ENCODE results near the gene NBEA.

The NBEA gene

DNA sequence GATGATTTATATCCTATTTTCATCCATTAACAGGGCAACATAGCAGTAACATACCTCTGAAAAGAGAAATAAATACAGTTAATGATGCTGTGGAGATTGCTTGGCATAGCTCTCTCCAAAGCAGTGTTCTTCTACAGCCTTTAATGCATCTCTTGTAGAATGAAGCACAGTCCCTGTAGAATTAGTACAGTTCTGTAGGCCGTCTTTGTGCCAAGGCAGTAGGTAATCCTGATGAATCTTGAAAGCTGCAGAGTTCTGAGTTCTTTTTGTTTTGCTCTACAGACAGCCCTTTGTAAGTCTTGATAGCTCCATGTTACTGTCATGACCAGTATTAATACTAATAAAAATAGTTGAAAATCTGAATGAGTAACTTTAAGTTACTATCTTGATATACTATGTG, 350.3 kb downstream of the NBEA start:
- DNase-seq: no peak

DNA sequence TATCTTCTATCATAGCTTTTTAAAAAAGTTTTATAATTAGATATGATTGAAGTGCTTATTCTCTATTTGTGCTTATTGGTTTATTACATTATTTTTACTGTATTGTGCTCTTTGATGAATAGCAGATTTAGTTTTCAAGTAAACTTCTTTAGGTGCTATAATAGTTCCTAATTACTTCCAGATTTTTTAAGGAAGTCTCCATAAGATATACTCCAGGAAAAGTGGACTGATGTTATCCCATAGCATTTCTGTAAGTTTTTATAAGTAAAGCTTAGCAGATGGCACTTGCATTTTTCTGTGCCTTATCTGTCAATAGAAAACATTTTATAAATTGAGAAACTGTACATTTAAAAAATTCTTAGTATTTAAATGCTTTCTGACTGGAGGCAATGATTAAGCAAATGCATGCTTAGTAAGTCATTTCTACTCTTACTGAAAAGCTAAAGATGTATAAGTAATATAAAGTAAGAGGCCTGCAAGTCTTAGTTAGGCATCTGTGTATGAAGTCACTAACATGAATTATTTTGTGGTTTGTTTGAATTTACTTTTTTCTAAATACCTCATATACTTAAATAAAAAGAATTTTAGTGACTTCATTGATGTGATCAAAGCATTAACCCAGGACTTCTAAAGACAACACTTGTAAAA, 351.6 kb downstream of the NBEA start:
- DNase-seq: no peak

DNA sequence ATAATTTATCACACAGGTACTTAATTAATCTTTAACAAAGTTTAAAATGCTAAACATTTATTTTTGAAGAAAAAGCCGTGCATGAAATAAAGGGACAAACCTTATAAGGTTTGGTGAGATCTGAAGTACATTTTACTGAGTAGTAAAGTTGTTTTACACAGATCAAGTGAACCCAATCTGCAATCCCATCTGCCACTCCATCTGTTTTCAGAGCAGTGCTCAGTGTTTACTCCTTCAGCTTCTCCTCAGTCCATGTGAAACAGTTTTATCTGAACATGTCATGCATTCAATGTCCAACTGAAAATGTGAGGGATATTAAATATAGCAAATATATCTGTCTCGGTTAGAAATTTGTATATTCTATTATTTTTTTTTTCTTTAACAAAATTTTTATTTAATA, 367.6 kb downstream of the NBEA start:
- DNase-seq: no peak

DNA sequence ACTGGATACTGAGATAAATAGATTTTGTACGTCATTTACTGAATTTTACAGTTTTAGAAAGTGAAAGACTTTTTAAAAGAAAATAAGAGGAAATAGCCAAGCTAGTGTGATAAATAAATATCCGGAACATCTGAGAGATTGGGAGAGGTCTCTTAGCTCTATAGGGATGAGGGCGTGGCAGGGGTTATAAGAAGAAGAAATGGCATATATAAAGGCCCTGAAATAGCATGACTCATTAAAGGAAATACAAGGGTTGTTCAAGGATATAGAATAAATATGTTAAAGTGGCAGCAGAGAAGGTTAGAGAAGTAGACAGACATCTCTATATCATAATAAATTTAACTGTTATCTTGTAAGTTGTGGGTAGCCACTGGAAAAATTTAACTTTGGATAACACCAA, 390.1 kb downstream of the NBEA start:
- no peak for DNase-seq

DNA sequence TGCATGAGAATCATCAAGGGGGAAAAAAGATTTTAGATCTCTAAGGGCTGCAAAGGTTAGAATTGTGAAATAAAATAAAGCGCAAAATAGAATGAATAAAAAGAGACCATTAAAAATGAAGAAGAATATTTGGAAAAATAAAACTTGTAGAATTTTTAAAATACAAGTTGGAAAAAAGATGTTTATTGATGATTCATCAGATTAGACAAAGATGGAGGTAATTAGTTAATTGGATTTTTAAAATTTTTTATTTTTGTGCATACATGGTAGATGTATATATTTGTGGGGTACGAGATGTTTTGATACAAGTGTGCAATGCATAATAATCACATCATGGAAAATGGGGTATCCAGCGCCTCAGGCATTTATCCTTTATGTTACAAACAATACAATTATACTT, 391.1 kb downstream of the NBEA start:
- no peak for DNase-seq

DNA sequence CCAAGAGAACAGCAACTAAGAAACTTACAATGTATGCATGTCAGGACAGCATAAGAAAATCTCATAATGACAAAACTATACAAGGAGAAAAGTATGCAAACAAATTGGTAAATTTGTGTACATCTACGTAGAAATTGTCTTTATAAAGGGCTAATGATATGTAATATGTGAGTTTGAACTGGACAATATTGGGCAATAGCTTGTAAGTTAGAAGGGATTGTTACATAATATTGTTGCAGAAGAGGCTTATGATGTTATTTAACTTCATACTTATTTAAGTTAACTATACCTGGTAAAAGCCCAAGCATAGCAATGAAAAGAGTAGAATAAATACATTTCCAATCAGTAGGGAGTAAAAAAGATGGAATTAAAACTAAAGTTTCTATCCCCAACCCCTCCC, 400.4 kb downstream of the NBEA start:
- no peak for DNase-seq

DNA sequence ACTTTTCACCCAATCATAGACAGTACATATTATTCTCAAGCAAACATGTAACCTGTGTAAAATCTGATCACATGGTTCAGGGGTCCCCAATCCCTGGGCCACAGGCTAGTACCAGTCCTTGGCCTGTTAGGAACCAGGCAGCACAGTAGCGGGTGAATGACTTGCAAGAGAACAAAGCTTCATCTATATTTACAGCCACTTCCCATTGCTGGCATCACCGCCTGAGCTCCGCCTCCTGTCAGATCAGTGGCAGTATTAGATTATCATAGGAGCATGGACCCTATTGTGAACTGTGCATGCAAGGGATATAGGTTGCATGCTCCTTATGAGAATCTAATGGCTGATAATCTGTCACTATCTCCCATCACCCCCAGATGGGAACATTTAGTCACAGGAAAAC, 401.3 kb downstream of the NBEA start:
- no peak for DNase-seq

DNA sequence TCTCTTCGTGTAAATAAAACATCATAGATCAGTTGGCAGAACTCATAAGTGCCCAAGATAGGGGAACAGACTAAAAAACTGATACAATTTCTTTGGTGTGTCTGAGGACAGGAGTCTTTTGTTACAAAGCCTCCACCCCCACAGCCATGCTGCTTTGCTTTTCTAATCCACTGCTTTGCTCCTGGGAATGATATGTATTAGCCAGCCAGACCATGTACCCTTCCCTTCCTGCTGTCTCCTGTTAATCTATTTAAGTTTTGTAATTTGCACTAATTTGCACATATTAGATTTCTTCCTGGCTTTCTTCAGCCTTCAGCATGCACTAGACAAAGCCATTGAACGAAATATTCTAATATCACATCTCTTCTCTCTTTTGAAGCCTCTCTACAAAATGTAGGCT, 403.9 kb downstream of the NBEA start:
- DNase-seq: no peak

DNA sequence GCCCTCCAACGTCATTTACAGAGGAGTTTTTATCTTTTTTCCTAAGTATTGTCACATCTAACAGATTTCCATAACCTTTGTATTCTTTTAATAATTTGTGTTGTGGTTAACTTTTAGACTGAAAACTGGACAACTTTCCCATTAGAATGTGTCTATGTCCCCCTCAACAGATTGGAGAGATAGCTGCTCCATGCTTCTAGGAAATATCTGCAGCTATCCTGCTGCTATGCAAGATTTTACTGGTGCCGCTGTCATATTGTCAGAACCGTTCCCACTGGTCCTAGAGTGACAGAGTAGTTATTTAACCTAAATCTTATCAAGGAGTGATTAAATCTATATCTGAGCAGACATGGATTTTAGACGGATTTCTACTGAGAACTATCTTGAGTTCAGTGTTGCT, 404.4 kb downstream of the NBEA start:
- no peak for DNase-seq

DNA sequence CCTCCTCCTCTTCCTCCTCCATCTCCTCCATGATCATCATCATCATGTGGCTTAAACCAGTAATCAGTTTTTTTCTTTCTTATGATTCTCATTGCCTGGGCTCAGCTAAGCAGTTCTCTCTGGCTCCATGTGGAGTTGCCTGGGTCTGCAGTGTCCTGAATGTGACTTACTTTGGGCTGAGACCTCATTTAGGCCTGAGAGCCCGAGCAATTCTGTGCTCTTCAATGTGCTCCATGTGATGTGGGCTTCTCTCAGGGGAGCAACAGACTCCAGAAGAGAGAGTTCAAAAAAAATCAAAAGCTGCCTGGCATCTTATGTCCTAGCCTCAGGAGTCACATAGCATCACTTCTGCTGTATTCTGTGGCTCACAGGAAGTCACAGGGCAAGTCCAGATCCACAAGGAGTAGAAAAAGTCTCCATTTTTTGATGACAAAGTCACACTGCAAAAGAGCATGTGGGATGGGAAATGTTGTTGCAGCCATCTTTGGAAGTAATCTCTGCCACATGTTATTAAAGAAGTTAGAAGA, 405.7 kb downstream of the NBEA start:
- no peak for DNase-seq

DNA sequence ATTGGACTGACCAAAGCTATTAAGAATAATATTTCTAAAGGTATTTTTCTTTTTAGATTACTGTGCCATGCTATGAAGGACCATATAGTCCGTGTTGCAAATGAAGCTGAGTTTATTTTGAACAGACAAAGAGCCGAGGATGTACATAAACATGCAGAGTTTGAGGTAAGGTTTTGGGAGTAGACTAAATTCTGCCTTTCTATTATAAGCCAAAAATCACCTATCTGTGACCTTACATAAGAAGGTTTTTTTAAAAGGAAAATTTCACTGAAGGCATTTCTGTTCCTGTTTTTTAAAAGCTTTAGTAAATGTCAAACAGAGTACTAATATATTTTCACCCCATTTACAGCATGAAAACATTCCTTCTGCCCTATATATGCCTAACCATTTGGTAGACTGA, 407.0 kb downstream of the NBEA start:
- DNase-seq: no peak

DNA sequence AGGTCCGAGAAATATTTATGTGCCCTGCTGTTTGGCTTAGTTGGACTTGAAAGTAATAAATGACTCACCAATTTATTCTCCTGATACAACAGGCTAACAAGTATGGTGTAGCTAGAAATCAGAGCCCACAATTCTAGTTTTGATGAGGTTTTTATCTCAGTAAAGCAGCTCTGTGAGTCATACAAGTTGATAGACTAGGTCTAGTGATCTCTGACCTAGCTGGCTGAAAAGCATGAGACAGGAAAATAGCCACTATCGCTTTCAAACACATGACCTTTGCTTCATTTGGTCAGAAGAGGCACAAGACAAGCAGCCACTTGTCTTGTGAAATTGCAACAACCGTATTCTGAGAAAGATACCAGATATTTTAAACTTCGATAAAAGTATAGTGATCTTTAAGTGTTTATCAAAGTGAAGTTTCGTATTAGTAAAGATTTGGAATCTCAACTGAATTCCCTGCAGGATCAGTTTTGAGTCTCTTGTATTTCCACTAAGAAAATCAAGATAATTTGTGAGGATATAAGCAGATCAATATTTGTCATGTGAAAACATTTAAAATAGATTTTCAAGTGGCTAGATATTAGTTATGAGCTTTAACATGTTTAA, 407.7 kb downstream of the NBEA start:
- no peak for DNase-seq

DNA sequence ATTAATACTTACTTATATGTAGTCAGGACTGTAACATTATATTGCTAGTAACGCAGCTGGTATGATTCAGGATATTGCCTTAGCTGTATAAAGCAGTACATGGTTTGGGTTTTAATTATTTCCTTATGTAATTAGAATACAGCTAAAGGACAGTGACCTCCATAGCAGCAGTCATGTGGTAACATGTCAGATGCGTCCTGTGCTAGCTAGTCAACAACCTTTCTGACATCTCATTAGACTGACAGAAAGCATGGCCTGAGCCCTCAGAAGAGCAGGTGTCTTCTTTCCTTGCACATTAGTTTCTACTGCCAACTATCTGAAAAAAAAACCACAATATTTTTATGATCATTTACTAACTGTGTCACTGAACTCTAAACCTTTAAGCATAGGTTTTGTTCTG, 412.2 kb downstream of the NBEA start:
- no peak for DNase-seq

DNA sequence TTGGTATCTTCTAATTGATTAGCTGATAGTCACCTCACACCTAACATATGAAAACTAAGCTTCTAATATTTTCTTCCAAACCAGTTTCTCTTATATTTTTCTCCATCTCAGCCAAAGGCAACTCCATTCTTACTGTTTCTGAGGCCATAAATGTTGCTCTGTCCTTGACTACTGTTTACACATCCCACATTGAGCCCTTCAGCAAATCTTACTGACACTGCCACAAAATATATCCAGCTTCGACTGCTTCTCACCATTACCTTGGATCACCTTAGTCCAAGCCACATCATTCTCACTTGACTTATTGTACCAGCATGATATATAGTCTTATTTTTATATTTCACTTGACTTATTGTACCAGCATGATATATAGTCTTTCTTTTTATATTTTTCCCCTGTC, 412.8 kb downstream of the NBEA start:
- no peak for DNase-seq

DNA sequence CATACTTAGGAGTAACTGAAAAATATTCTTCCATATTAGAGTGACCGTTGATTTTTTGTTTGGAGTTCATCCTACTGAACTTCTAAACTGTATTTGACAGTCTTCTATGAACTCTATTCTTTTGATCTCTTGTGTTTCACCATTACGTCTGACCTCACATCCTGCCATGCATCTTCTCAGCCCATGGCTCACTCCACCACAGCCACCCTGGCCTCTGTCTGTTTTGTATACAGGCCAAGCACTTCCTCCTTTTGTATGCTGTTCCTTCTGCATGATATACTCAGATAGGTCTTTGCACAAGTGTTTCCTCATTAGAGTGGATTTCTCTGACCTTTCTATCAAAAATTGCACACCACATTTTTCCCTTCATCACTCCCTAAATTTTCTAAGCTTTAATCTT, 414.5 kb downstream of the NBEA start:
- DNase-seq: no peak

DNA sequence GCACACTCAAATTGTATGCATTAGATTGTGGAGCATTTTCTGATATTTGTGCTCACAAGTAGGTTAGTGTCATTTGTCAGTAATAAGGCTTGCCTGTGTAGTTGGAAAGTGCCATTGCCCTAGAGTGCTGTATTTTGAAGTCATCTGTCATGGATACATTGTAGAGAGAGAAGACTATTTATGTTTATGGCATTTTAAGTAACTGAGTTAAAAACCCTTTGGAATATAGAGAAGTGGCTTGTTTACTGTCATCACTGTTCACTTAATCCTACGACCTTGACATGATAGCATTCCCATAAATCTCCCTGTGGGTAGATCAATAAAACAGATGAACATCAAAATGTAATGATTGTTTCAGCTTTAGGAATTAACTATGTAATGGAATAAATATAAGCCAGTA, 423.8 kb downstream of the NBEA start:
- no peak for DNase-seq

DNA sequence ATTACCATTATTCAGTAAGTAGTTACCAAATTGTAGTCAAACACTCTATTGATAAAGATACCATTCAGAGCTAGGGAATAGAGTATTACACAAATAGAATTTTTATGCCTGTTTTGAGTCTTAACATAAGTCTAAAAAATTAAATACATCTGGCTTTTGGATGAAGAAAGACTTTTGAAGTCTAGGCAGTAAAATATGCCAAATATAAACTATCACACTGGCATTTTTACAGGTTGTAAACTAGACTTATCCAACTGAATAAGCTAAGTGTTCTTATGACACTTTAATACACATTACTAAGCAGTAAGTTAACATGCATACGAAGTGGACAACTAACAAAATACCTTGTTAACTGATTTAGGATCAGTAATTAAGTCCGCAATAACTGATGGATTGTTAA, 425.5 kb downstream of the NBEA start:
- no peak for DNase-seq

DNA sequence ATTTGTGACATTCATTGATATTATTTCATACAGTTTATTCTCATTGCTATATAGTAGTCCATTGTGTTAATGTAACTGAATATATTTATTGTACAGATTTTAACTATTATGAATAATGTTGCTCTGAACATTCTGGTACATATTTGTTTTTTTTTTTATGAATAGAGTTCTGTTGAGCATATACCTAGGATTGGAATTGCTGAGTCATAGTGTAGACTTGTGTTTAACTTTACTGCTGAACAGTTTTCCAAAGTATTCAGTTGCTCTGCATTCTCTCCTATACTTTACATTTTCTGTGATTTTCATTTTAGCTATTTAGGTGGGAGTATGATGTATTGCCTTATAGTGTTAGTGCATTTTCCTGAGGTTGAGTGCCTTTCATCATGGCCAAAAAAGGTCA, 436.9 kb downstream of the NBEA start:
- DNase-seq: no peak

DNA sequence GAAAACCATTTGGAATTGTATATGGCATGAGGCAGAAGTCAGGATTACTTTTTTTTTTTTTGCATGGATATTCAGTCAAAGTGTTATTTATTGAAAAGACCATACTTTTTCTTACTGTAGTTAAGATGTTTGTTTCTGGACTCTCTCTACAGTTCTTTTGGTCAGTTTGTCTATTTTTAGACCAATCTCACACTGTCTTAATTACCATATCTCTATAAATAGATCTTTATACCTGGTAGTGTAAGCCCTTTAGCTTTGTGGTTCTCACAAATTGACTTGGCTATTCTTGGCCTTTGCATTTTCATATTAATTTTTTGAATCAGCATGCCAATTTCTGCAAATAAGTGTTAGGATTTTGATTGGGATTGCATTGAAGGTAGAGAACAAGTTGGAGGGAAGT, 437.6 kb downstream of the NBEA start:
- DNase-seq: no peak

DNA sequence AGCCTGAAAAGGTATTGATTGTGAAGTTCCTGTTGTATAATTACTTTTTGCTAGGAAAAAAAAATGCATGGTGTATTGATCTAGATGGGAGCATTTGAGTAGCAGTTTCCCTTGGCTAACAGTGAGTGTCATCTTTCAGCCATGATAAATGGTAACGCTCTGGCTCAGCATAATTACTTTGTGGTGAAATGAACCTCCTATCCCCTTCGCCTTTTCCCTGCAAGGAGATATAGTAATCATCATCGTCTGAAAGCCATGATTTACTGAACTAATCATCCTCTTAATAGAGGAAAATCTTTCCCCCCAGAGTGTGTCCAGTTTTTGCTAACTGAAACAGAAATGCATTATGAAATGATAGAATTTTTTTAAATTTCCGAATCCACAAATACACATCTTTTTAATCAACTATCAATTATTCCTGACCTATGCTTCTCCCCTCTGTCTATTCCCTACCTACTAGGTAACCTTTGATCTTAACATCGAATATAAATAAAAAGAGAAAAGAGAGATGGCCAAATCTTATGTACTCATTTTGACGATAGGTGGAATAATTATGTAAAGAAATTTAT, 445.7 kb downstream of the NBEA start:
- DNase-seq: no peak

DNA sequence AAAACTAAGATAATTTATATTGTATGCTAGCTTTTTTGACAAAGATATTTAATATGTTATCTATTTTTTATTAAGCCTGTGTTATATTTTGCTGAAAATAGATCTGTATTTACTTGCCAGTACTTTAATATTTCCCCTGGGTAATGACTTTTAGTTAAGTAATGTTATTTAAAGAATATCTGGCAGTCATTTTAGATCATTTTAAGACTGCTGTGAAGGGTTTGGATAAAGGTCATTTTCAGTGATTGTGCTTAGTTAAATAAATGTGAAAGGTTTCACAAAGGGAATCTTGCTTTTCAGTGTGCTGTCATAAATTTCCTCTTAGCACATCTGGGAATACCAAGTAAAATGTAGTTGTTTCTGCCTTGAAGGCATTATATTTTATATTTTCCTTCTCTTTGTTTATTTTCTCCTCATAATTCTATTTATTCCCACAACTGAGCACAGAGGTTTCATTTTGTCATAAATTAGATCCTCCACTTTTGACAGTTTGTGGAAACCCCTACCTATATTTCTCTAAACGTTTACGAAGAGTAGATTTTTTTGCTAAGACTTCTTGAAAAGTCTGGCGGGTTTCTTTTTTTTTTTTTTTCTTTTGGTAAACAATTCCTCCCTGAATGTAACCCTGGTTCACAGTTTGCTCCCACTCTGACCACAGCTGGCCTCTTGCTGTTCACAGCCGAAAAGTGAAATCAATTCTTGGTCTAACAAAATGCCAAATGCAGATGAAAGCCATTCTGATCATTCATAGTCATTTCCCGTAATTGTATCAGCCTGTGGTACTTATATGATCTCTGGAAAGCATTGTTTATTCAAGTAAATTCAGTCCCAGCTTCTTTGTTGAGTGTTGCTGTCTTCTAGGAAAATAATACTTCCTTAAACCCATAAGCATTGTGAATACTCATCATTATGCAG, 446.6 kb downstream of the NBEA start:
- DNase-seq: no peak

DNA sequence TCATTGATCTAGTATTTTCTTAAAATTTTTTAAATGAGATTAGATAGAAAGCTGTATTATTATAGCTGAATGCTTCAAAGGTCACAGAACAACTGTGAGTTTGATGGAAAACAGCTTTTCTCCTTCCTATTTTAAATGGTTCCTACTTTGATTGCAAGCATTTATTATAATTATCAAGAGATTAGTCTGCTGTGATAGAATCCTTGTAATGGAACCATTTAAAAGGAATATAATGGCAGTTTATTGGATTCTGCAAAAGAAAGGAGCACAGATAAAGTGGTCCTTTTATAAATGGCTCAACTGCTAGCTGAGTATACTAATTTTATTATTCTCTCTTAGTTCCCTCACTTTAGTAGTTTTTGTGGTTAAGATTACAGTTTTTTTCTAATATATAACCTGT, 447.5 kb downstream of the NBEA start:
- DNase-seq: no peak

DNA sequence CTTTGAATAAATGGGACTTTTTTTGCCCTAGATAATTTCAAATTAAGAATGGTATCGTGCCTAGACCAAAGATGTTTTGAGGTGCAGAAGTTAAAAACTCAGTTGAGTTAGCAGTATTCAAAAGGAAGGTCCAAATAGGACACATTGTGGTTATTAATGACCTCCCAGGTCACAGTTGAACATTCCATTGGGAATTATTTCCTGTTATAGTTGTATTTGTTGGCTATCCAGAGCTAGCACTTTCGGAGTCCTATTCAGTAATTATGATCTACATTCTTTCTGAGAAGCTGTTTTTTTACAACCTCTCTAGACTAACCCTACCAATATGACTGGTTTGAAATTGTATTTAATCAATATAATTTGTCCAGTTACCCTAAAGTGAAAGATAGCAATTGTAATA, 450.7 kb downstream of the NBEA start:
- DNase-seq: no peak

DNA sequence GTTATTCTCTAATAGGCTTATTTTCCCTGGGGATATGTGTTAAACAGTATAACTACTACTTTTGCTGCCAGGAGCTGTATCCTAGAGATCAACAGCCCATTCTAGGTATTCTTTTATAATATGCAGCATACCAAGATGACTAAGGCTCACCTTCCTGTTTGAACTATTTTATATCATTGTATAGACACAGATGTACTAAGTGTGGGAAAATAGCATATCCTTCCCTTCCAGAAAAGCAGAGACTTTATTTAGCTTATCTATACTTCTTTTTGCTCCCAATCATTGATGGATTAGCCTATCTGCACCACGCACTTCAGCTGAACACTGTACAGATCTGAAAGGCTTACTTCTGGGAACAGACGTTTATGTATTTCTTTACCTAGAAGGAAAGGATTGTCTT, 451.8 kb downstream of the NBEA start:
- no peak for DNase-seq

All from CD4-positive, alpha-beta T cell treated with Interferon alpha-2 for 1 hour (primary cell).